ENCODE data around the gene CD2BP2.
A peak's percentile ranks its signal among the peaks of the same experiment; 100 is the strongest.

The CD2BP2 gene

GRCh38 chr16:30380072-30380802 lies 25.1 kb upstream of the CD2BP2 start:
- Histone ChIP-seq H2AFZ (ENCODE audit: low read length) (no peak overlapping the region), H2BK5ac (ENCODE audit: low read length) (no peak overlapping the region), H2BK15ac (ENCODE audit: low read length) (no peak overlapping the region), H3K4ac (ENCODE audit: low read length) (no peak overlapping the region), H2AK5ac (ENCODE audit: low read depth, low read length) (no peak overlapping the region), H3K36me3 (replicated peaks in 1 of 2; ENCODE audit: control insufficient read depth in 2 of 2, insufficient read depth in 2 of 2, low read length in 2 of 2) (peaks cover 0 to 11% of the 10 kb centered on the region in 2 donors), H3K18ac (ENCODE audit: low read length) (no peak overlapping the region), H3K4me1 (ENCODE audit: control insufficient read depth in 2 of 2, insufficient read depth in 1 of 2, low read depth in 1 of 2, low read length in 2 of 2) (peaks cover 24 to 30% of the 10 kb centered on the region in 2 donors), H3K9me3 (replicated peaks in 1 of 2; ENCODE audit: control insufficient read depth in 2 of 2, insufficient read depth in 1 of 2, low read depth in 1 of 2, low read length in 2 of 2) (no peaks in the 10 kb centered on the region), H3K27me3 (ENCODE audit: control insufficient read depth in 3 of 3, insufficient read depth in 3 of 3, low read depth in 1 of 3, low read length in 3 of 3) (no peaks in the 10 kb centered on the region), H2BK12ac (ENCODE audit: low read length) (no peak overlapping the region), H3K23ac (ENCODE audit: low read depth, low read length, poor library complexity) (no peak overlapping the region), H3K14ac (ENCODE audit: low read length) (no peak overlapping the region), H3K4me2 (ENCODE audit: insufficient read depth, low read length, poor library complexity, severe bottlenecking) (no peak overlapping the region), H2BK120ac (ENCODE audit: low read depth, low read length) (no peak overlapping the region), H4K91ac (ENCODE audit: low read depth, low read length, poor library complexity) (no peak overlapping the region), H3K27ac (replicated peaks; ENCODE audit: low read length) (no peak overlapping the region), H3K4me3 (ENCODE audit: low read length in 2 of 2) (no peak overlapping the region), H3K79me1 (ENCODE audit: low read depth, low read length) (peaks cover 5% of the 10 kb centered on the region), H4K8ac (ENCODE audit: low read depth, low read length) (no peak overlapping the region), H3K9ac (ENCODE audit: low read depth, low read length, poor library complexity) (no peak overlapping the region)
- no CpG with 5 or more reads among the region's 4 CpGs for WGBS, 2 donors (ENCODE audit: extremely low coverage in 2 of 2, insufficient read length in 2 of 2, insufficient replicate concordance in 1 of 2)
- no peak for DNase-seq (ENCODE audit: low spot score)

GRCh38 chr16:30379158-30379783 lies 24.2 kb upstream of the CD2BP2 start:
- Histone ChIP-seq H3K23ac (ENCODE audit: low read depth, low read length, poor library complexity) (peak overlapping the region; percentile 94), H2AK5ac (ENCODE audit: low read depth, low read length) (peak overlapping the region; percentile 98), H2BK120ac (ENCODE audit: low read depth, low read length) (no peak overlapping the region), H3K27ac (replicated peaks; ENCODE audit: low read length) (peak overlapping the region; percentile 89), H3K18ac (ENCODE audit: low read length) (peak overlapping the region; percentile 96), H2AFZ (ENCODE audit: low read length) (peak overlapping the region; percentile 74), H3K27me3 (ENCODE audit: control insufficient read depth in 3 of 3, insufficient read depth in 3 of 3, low read depth in 1 of 3, low read length in 3 of 3) (no peaks in the 10 kb centered on the region), H4K91ac (ENCODE audit: low read depth, low read length, poor library complexity) (no peak overlapping the region), H2BK5ac (ENCODE audit: low read length) (peak overlapping the region; percentile 96), H4K8ac (ENCODE audit: low read depth, low read length) (peak overlapping the region; percentile 87), H3K4ac (ENCODE audit: low read length) (no peak overlapping the region), H3K14ac (ENCODE audit: low read length) (peak overlapping the region; percentile 39), H2BK12ac (ENCODE audit: low read length) (no peak overlapping the region), H3K9me3 (replicated peaks in 1 of 2; ENCODE audit: control insufficient read depth in 2 of 2, insufficient read depth in 1 of 2, low read depth in 1 of 2, low read length in 2 of 2) (no peaks in the 10 kb centered on the region), H3K4me1 (ENCODE audit: control insufficient read depth in 2 of 2, insufficient read depth in 1 of 2, low read depth in 1 of 2, low read length in 2 of 2) (peaks cover 24 to 30% of the 10 kb centered on the region in 2 donors), H3K36me3 (replicated peaks in 1 of 2; ENCODE audit: control insufficient read depth in 2 of 2, insufficient read depth in 2 of 2, low read length in 2 of 2) (peaks cover 0 to 11% of the 10 kb centered on the region in 2 donors), H3K4me3 (ENCODE audit: low read length in 2 of 2) (peak overlapping the region; percentile 81 to 88), H2BK15ac (ENCODE audit: low read length) (peak overlapping the region; percentile 82), H3K4me2 (ENCODE audit: insufficient read depth, low read length, poor library complexity, severe bottlenecking) (peak overlapping the region; percentile 99), H3K9ac (ENCODE audit: low read depth, low read length, poor library complexity) (peak overlapping the region; percentile 96), H3K79me1 (ENCODE audit: low read depth, low read length) (peaks cover 5% of the 10 kb centered on the region)
- no CpG with 5 or more reads among the region's 27 CpGs for WGBS, 2 donors (ENCODE audit: extremely low coverage in 2 of 2, insufficient read length in 2 of 2, insufficient replicate concordance in 1 of 2)
- no peak for DNase-seq (ENCODE audit: low spot score)

- peak overlapping the region; percentile 96 for H3K23ac ChIP-seq (ENCODE audit: low read depth, low read length, poor library complexity)
- peak overlapping the region; percentile 100 for H3K9ac ChIP-seq (ENCODE audit: low read depth, low read length, poor library complexity)
- WGBS, 2 donors (ENCODE audit: extremely low coverage in 2 of 2, insufficient read length in 2 of 2, insufficient replicate concordance in 1 of 2) = no CpG with 5 or more reads among the region's 67 CpGs
- H3K27me3 ChIP-seq (ENCODE audit: control insufficient read depth in 3 of 3, insufficient read depth in 3 of 3, low read depth in 1 of 3, low read length in 3 of 3) = no peaks in the 10 kb centered on the region
- H2BK5ac ChIP-seq (ENCODE audit: low read length) = peak overlapping the region; percentile 99
- H3K18ac ChIP-seq (ENCODE audit: low read length) = peak overlapping the region; percentile 100
- H2BK15ac ChIP-seq (ENCODE audit: low read length) = peak overlapping the region; percentile 82
- peak; percentile 98 for DNase-seq (ENCODE audit: low spot score)
- H2AK5ac ChIP-seq (ENCODE audit: low read depth, low read length) = peak overlapping the region; percentile 100
- H3K36me3 ChIP-seq (replicated peaks in 1 of 2; ENCODE audit: control insufficient read depth in 2 of 2, insufficient read depth in 2 of 2, low read length in 2 of 2) = peaks cover 0 to 11% of the 10 kb centered on the region in 2 donors
- no peak overlapping the region for H4K91ac ChIP-seq (ENCODE audit: low read depth, low read length, poor library complexity)
- H3K4me3 ChIP-seq (ENCODE audit: low read length in 2 of 2) = peak overlapping the region; percentile 81 to 88
- peak overlapping the region; percentile 68 for H2BK120ac ChIP-seq (ENCODE audit: low read depth, low read length)
- H3K4me2 ChIP-seq (ENCODE audit: insufficient read depth, low read length, poor library complexity, severe bottlenecking) = peak overlapping the region; percentile 100
- peak overlapping the region; percentile 97 for H4K8ac ChIP-seq (ENCODE audit: low read depth, low read length)
- no peaks in the 10 kb centered on the region for H3K9me3 ChIP-seq (replicated peaks in 1 of 2; ENCODE audit: control insufficient read depth in 2 of 2, insufficient read depth in 1 of 2, low read depth in 1 of 2, low read length in 2 of 2)
- H3K4ac ChIP-seq (ENCODE audit: low read length) = peak overlapping the region; percentile 96
- peaks cover 5% of the 10 kb centered on the region for H3K79me1 ChIP-seq (ENCODE audit: low read depth, low read length)
- peak overlapping the region; percentile 100 for H3K14ac ChIP-seq (ENCODE audit: low read length)
- peak overlapping the region; percentile 86 for H2AFZ ChIP-seq (ENCODE audit: low read length)
- H3K27ac ChIP-seq (replicated peaks; ENCODE audit: low read length) = peak overlapping the region; percentile 100
- H2BK12ac ChIP-seq (ENCODE audit: low read length) = no peak overlapping the region
- peaks cover 24 to 30% of the 10 kb centered on the region in 2 donors for H3K4me1 ChIP-seq (ENCODE audit: control insufficient read depth in 2 of 2, insufficient read depth in 1 of 2, low read depth in 1 of 2, low read length in 2 of 2)
Measured at GRCh38 chr16:30378236-30379157, 23.4 kb upstream of the CD2BP2 start.

All from neuronal stem cell (in vitro differentiated cells).